Measurements from ENCODE around the gene CMIP.

DNA sequence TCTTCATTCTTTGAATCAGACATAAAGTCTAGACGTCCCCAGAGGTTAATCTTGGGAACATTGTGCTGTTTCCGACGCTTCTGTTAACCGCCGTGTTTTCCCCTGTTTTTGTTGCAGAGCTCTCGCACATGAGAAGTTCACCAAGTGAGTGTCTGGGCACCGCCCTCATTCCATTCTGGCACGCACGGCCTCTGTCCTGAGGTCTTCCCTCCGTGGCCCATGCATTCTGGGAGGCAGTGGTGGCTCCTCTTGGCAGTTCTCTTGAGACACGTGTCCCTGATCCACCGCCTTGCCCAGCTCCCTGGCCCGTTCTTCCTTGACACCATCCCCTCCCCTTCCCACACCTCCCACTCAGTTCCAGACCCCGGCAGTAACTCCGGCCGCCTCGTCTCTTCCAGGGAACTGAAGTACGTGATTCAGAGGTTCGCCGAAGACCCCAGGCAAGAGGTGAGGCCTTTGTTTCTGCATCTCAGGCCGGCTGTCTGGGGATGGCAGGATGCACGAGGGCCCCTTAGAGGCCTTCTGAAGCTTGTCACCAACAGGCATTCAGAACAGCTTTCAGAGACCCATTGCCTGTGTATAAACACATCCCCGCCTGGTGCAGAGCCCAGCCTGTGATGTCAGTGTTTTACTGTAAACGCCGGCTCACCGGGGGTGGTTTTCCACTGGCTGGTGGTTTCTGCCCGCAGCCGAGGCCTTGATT is 248.6 kb downstream of the CMIP start:
- TF ChIP-seq, protein P1, sequence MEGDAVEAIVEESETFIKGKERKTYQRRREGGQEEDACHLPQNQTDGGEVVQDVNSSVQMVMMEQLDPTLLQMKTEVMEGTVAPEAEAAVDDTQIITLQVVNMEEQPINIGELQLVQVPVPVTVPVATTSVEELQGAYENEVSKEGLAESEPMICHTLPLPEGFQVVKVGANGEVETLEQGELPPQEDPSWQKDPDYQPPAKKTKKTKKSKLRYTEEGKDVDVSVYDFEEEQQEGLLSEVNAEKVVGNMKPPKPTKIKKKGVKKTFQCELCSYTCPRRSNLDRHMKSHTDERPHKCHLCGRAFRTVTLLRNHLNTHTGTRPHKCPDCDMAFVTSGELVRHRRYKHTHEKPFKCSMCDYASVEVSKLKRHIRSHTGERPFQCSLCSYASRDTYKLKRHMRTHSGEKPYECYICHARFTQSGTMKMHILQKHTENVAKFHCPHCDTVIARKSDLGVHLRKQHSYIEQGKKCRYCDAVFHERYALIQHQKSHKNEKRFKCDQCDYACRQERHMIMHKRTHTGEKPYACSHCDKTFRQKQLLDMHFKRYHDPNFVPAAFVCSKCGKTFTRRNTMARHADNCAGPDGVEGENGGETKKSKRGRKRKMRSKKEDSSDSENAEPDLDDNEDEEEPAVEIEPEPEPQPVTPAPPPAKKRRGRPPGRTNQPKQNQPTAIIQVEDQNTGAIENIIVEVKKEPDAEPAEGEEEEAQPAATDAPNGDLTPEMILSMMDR (IDR thresholded peaks at IDR 0.05), result no peak
- TF ChIP-seq POLR2A (IDR thresholded peaks at IDR 0.05), result no peak
- TF ChIP-seq EP300 (IDR thresholded peaks at IDR 0.05), result peak in 1 of 4 donors; percentile 42
- TF ChIP-seq POLR2AphosphoS5 (IDR thresholded peaks at IDR 0.05), result peak in 3 of 4 donors; percentile 28 to 52 (median 44)

Data from sigmoid colon (tissue), 4 donors.